ENCODE measurements around the gene PLS3.

The PLS3 gene

GRCh38 chrX:115696939-115697338 is 136.0 kb downstream of the PLS3 start:
- DNase-seq, result no peak

DNA sequence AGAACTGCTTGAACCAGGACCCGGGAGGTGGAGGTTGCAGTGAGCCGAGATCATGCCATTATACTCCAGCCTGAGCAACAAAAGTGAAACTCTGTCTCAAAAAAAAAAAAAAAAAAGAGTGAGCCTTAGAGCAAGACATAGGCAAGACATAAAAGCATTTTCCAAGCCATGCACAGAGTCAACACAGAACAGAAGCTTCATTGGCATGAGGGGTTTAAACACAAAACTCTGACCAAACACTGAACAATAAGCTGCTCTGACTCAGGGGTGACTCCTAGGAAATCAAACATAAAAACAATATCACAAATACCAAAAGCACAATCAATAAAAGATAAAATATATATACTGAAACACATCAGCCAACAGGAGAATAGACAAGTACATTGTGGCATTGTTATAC is 136.8 kb downstream of the PLS3 start:
- DNase-seq, result no peak

Data from NCI-H1105 (cell line).